SU-DHL-6 (cell line): ENCODE measurements around the gene PLA2G4F.

Experiments used
- H2AFZ ChIP-seq: fragments of 200-600 bp; sonication (generic); 2 replicates; pipeline ENCODE4 v1.6.1; 2014; ENCODE audit warnings: low read depth, mild to moderate bottlenecking, moderate library complexity, mixed read lengths, antibody characterized with exemption, low read length; ENCODE audit not compliant: severe bottlenecking
- H3F3A ChIP-seq: fragments of 200-600 bp; shearing (Covaris generic); 2 replicates; pipeline ENCODE4 v1.6.0; 2016; ENCODE audit warnings: antibody characterized with exemption, mild to moderate bottlenecking; ENCODE audit not compliant: insufficient read depth
- H3K27ac ChIP-seq: fragments of 200-600 bp; sonication (generic); 2 replicates; pipeline ENCODE4 v1.5.1; 2016; ENCODE audit warnings: low read depth, mild to moderate bottlenecking, low read length, moderate library complexity, mixed read lengths
- H3K27me3 ChIP-seq: fragments of 200-600 bp; sonication (generic), shearing (Covaris generic); 2 replicates; pipeline ENCODE4 v1.6.0; 2014; ENCODE audit warnings: mild to moderate bottlenecking, low read length
- H3K36me3 ChIP-seq: fragments of 200-600 bp; sonication (generic); 2 replicates; pipeline ENCODE4 v1.6.1; 2014; ENCODE audit warnings: mild to moderate bottlenecking, low read length, mixed read lengths
- H3K4me2 ChIP-seq: fragments of 300-600, 200-600 bp; shearing (Covaris generic), sonication (generic); 2 replicates; pipeline ENCODE4 v1.6.0; 2014; ENCODE audit warnings: low read length, low read depth, mild to moderate bottlenecking; ENCODE audit not compliant: poor library complexity, severe bottlenecking
- H3K4me3 ChIP-seq: fragments of 200-600 bp; sonication (generic); 2 replicates; pipeline ENCODE4 v1.5.1; 2014; ENCODE audit warnings: antibody characterized with exemption, low read length, mild to moderate bottlenecking, mixed read lengths; ENCODE audit not compliant: insufficient read depth, poor library complexity, severe bottlenecking
- H3K79me2 ChIP-seq: fragments of 200-600 bp; sonication (generic); 2 replicates; pipeline ENCODE4 v1.6.1; 2014; ENCODE audit warnings: mild to moderate bottlenecking, low read length, moderate library complexity; ENCODE audit not compliant: insufficient read depth
- H3K9ac ChIP-seq: fragments of 200-600 bp; sonication (generic); 2 replicates; pipeline ENCODE4 v1.7.0; 2014; ENCODE audit warnings: mild to moderate bottlenecking, low read length
- H3K9me2 ChIP-seq: fragments of 200-600 bp; sonication (generic); replicated peaks from 2 replicates; pipeline ENCODE4 v1.6.1; 2014; ENCODE audit warnings: low read length; ENCODE audit not compliant: insufficient read depth
- H3K9me3 ChIP-seq: fragments of 200-600 bp; sonication (generic); 2 replicates; pipeline ENCODE4 v1.6.1; 2014; ENCODE audit warnings: low read length, mixed read lengths; ENCODE audit not compliant: insufficient read depth
- H4K20me1 ChIP-seq: fragments of 200-600 bp; sonication (generic); 2 replicates; pipeline ENCODE4 v1.6.1; 2014; ENCODE audit warnings: low read depth, mild to moderate bottlenecking, antibody characterized with exemption, low read length, moderate library complexity, mixed read lengths
- CTCF ChIP-seq: fragments of 200-600 bp; sonication (generic); IDR thresholded peaks from one replicate; pipeline ENCODE4 v1.5.1; 2017; ENCODE audit warnings: antibody characterized with exemption, mild to moderate bottlenecking, low read length, moderate library complexity; ENCODE audit not compliant: insufficient read depth, poor library complexity, severe bottlenecking
- EZH2phosphoT487 ChIP-seq: fragments of 200-600 bp; sonication (generic), shearing (Covaris generic); conservative IDR thresholded peaks from 2 replicates; pipeline ENCODE4 v1.6.1; 2018; ENCODE audit warnings: mild to moderate bottlenecking, antibody characterized with exemption, low read length, moderate library complexity, mixed read lengths

The PLA2G4F gene

DNA sequence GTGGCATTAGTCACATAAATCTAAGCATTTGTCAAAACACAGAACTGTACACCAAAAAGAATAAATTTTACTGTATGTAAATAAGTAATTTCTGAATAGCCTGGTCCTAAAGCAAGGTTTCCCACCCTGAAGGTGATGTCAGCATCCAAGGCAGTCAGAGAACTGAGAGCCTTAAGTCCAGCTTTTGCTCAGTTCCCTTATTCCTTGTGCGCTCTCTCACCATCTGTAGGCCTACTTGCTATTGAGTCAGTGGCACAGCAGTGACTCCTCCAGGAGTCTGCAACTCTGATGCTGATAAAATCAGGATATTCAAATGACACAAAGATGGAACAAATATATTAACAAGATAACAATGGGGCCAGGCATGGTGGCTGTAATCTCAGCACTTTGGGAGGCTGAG, 29.4 kb upstream of the PLA2G4F start:
- Histone ChIP-seq H3K9me3 (no peaks in the 10 kb centered on the region), H4K20me1 (no peaks in the 10 kb centered on the region), H3K9ac (no peak overlapping the region), H3K36me3 (peaks cover 11% of the 10 kb centered on the region), H3F3A (no peaks in the 10 kb centered on the region), H3K4me3 (no peak overlapping the region), H3K79me2 (no peaks in the 10 kb centered on the region), H2AFZ (no peak overlapping the region), H3K27ac (no peak overlapping the region), H3K4me2 (no peak overlapping the region), H3K27me3 (no peaks in the 10 kb centered on the region), H3K9me2 (no peaks in the 10 kb centered on the region)
- TF ChIP-seq EZH2phosphoT487 (no peak), CTCF (no peak)

- Histone ChIP-seq H3F3A (no peaks in the 10 kb centered on the region), H3K27ac (no peak overlapping the region), H3K9me2 (no peaks in the 10 kb centered on the region), H3K4me3 (no peak overlapping the region), H3K9me3 (no peaks in the 10 kb centered on the region), H3K4me2 (no peak overlapping the region), H3K79me2 (no peaks in the 10 kb centered on the region), H3K9ac (no peak overlapping the region), H2AFZ (no peak overlapping the region), H4K20me1 (no peaks in the 10 kb centered on the region), H3K36me3 (peaks cover 11% of the 10 kb centered on the region), H3K27me3 (no peaks in the 10 kb centered on the region)
- no peak for TF ChIP-seq CTCF
- TF ChIP-seq EZH2phosphoT487, result no peak
Observed at GRCh38 chr15:42184736-42185135, 28.3 kb upstream of the PLA2G4F start.

DNA sequence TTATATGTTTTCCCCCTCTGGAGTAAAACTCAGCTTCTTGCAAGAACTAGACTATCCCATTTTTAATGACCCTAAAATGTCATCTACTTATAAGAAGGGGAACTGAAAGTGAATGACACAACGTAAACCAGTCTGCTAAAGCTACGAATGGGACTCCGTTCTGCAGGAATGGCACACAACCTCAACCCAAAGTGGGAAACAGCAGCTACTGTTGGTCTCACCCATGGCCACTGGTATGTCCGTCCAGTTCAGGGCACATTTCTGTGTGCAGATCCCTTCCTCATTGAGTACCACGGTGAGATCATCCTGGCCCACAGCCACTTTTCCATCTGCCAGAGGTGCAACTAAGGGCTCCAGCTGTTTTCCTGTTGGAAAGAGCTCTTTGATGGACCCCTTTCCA, 27.9 kb upstream of the PLA2G4F start:
- no peak overlapping the region for H3K9ac ChIP-seq
- H3K4me2 ChIP-seq, result no peak overlapping the region
- H3K36me3 ChIP-seq, result peaks cover 11% of the 10 kb centered on the region
- H3F3A ChIP-seq, result no peaks in the 10 kb centered on the region
- H3K27ac ChIP-seq, result no peak overlapping the region
- TF ChIP-seq EZH2phosphoT487 (no peak), CTCF (no peak)
- H3K4me3 ChIP-seq, result no peak overlapping the region
- no peaks in the 10 kb centered on the region for H3K9me3 ChIP-seq
- H4K20me1 ChIP-seq, result no peaks in the 10 kb centered on the region
- H3K9me2 ChIP-seq, result no peaks in the 10 kb centered on the region
- no peaks in the 10 kb centered on the region for H3K79me2 ChIP-seq
- H2AFZ ChIP-seq, result no peak overlapping the region
- no peaks in the 10 kb centered on the region for H3K27me3 ChIP-seq

GRCh38 chr15:42182961-42183360, 26.5 kb upstream of the PLA2G4F start:
- H3K9me3 ChIP-seq, result no peaks in the 10 kb centered on the region
- no peak overlapping the region for H2AFZ ChIP-seq
- no peak overlapping the region for H3K4me3 ChIP-seq
- no peak for TF ChIP-seq EZH2phosphoT487
- no peak for TF ChIP-seq CTCF
- no peaks in the 10 kb centered on the region for H4K20me1 ChIP-seq
- peaks cover 14% of the 10 kb centered on the region for H3K36me3 ChIP-seq
- H3K9ac ChIP-seq, result no peak overlapping the region
- no peaks in the 10 kb centered on the region for H3K27me3 ChIP-seq
- no peak overlapping the region for H3K4me2 ChIP-seq
- no peak overlapping the region for H3K27ac ChIP-seq
- no peaks in the 10 kb centered on the region for H3K79me2 ChIP-seq
- no peaks in the 10 kb centered on the region for H3F3A ChIP-seq
- no peaks in the 10 kb centered on the region for H3K9me2 ChIP-seq
